GM12872 (cell line): Measurements from ENCODE around the gene BCCIP.

Source experiments
- TF ChIP-seq, protein P1 (sequence below): IDR thresholded peaks from 3 replicates; pipeline ENCODE4 v1.5.1; 2011; ENCODE audit warnings: low read depth, mild to moderate bottlenecking, low read length, moderate library complexity; ENCODE audit not compliant: insufficient read depth

Gene BCCIP

DNA sequence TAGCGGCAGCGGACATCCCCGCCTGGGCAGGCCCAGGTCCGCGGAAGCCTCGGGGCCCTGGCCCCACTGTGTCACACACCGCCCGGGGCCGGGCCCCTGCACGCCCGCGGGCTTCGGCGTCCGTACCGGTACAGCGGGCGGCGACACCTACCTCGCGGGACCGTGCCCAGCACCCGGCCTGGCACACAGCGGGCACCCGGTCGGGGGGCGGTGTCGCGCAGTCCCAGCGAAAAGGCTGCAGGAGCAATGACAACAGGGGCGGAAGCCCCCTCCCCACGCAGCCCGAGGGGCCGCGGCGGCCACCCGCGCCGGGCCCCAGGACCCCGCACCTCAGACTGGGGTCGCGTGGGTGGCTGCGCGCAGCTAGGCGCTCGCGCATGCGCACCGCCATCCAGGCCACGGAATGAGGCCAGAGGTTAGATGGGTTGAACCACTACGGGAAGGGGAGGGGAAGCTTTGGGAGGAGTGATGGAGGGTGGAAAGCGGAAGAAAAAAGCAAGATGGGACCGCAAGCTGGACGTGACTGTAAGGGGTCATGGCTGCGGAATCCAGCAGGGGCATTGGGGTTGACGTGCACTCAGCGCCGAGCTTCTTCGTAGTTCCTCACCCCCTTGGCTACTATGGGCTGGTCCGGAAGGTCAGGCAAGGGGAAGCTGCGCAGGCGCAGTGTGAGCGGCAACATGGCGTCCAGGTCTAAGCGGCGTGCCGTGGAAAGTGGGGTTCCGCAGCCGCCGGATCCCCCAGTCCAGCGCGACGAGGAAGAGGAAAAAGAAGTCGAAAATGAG lies at the start of gene BCCIP, which contains the start of gene UROS:
TSS of gene BCCIP (plus strand) at position 669 of the 785 bp plus-strand sequence. CDS start at position 681, 12 bp downstream.
TSS of gene UROS (minus strand) at position 381 of the 785 bp plus-strand sequence. CDS start 6,759 bp downstream, outside the sequence.
- TF ChIP-seq, protein P1, sequence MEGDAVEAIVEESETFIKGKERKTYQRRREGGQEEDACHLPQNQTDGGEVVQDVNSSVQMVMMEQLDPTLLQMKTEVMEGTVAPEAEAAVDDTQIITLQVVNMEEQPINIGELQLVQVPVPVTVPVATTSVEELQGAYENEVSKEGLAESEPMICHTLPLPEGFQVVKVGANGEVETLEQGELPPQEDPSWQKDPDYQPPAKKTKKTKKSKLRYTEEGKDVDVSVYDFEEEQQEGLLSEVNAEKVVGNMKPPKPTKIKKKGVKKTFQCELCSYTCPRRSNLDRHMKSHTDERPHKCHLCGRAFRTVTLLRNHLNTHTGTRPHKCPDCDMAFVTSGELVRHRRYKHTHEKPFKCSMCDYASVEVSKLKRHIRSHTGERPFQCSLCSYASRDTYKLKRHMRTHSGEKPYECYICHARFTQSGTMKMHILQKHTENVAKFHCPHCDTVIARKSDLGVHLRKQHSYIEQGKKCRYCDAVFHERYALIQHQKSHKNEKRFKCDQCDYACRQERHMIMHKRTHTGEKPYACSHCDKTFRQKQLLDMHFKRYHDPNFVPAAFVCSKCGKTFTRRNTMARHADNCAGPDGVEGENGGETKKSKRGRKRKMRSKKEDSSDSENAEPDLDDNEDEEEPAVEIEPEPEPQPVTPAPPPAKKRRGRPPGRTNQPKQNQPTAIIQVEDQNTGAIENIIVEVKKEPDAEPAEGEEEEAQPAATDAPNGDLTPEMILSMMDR, result no peak

GRCh38 chr10:125773687-125774543 lies 49.4 kb upstream of the BCCIP start:
- TF ChIP-seq, protein P1, result no peak

DNA sequence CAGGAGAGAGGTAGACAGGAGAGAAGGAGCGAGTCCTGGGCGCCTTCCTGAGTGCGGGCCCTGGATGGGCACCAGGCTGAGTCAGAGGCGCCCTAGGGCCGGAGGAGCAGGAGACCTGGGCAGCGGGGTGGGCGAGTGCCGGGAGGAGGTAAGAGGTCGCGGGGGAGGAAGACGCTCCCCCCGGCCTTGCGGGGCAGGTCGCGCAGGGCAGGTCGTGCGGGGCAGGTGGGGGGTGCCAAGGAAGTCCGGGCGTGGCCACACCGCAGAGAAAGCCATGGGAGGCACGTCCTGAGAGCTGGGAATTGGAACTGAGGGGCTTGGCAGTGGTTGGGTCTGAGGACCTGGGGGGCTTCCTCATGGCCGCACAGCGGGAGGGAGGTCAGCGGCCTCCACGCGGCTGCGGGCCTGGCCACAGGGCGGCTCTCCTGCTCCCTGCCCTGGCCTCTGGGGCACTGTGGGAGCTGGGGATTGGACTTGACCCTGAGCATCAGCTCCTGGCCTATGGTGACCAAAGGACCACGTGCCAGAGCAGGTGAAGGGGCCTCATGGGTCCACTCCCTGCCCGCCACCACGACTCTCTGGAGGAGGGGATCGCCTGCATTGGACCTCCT lies 48.7 kb upstream of the BCCIP start:
- TF ChIP-seq, protein P1, result no peak

- TF ChIP-seq, protein P1, result no peak
Measured at GRCh38 chr10:125775491-125776106, 47.7 kb upstream of the BCCIP start, which contains the start of gene MMP21. Gene MMP21 (minus strand): TSS chr10:125775821. CDS start chr10:125775821, 0 bp downstream.

- TF ChIP-seq, protein P1, result no peak
Measured at GRCh38 chr10:125777806-125778205, 45.5 kb upstream of the BCCIP start.

- TF ChIP-seq, protein P1, result no peak
Measured at GRCh38 chr10:125778556-125778955, 44.8 kb upstream of the BCCIP start.
